ENCODE measurements around the gene CYB561A3. TPM values are rescaled to one million over a fixed set of nuclear protein-coding genes. Genes with fewer than 3 reads are reported as not detected.

Gene CYB561A3
- polyA plus RNA-seq, 1 experiment, result 91.3 TPM

- no peak overlapping the region for H3K4me3 ChIP-seq (ENCODE audit: low read depth, low read length)
- ChIA-PET POLR2A (no interaction called here), CTCF (interaction anchor here (0.8 to 6.6 kb wide), 5 partner anchors 9 to 47 kb away, joined by 4 to 56 read pairs (median 4); partner anchors contain the start of gene TMEM216)
- no peak for TF ChIP-seq CTCF (IDR thresholded peaks at IDR 0.05; ENCODE audit: insufficient read depth, low read depth, low read length)
- no peaks in the 10 kb centered on the region for H3K27me3 ChIP-seq (ENCODE audit: control insufficient read depth, insufficient read depth, low read length)
- no peak for DNase-seq (ENCODE audit: low read depth)
- peaks cover 11% of the 10 kb centered on the region for H3K36me3 ChIP-seq (ENCODE audit: control insufficient read depth, insufficient read depth, low read length)
These were observed 16.5 kb downstream of the CYB561A3 start for GRCh38 chr11:61345170-61345610.

- Histone ChIP-seq H3K4me3 (ENCODE audit: low read depth, low read length) (no peak overlapping the region), H3K27me3 (ENCODE audit: control insufficient read depth, insufficient read depth, low read length) (no peaks in the 10 kb centered on the region), H3K36me3 (ENCODE audit: control insufficient read depth, insufficient read depth, low read length) (peaks cover 6% of the 10 kb centered on the region)
- DNase-seq (ENCODE audit: low read depth), result no peak
- ChIA-PET CTCF (interaction anchor here (1.6 to 6.6 kb wide), 2 partner anchors 8 to 49 kb away, joined by 4 to 56 read pairs; partner anchors contain the start of gene TMEM216), POLR2A (no interaction called here)
- TF ChIP-seq CTCF (IDR thresholded peaks at IDR 0.05; ENCODE audit: insufficient read depth, low read depth, low read length), result no peak
These were observed 17.6 kb downstream of the CYB561A3 start for GRCh38 chr11:61343792-61344745.

GRCh38 chr11:61342207-61342803 lies 19.4 kb downstream of the CYB561A3 start:
- Histone ChIP-seq H3K27me3 (ENCODE audit: control insufficient read depth, insufficient read depth, low read length) (no peaks in the 10 kb centered on the region), H3K4me3 (ENCODE audit: low read depth, low read length) (no peak overlapping the region), H3K36me3 (ENCODE audit: control insufficient read depth, insufficient read depth, low read length) (peaks cover 4% of the 10 kb centered on the region)
- ChIA-PET CTCF (interaction anchor here (0.5 to 10.9 kb wide), 3 partner anchors 23 to 49 kb away, joined by 3 to 374 read pairs (median 4); no protein-coding TSS in a partner anchor), POLR2A (no interaction called here)
- TF ChIP-seq CTCF (IDR thresholded peaks at IDR 0.05; ENCODE audit: insufficient read depth, low read depth, low read length), result no peak
- DNase-seq (ENCODE audit: low read depth), result no peak

GRCh38 chr11:61341706-61342105 lies 20.0 kb downstream of the CYB561A3 start:
- Histone ChIP-seq H3K36me3 (ENCODE audit: control insufficient read depth, insufficient read depth, low read length) (peaks cover 4% of the 10 kb centered on the region), H3K4me3 (ENCODE audit: low read depth, low read length) (no peak overlapping the region), H3K27me3 (ENCODE audit: control insufficient read depth, insufficient read depth, low read length) (no peaks in the 10 kb centered on the region)
- POLR2A ChIA-PET, result no interaction called here
- CTCF ChIA-PET, result interaction anchor here (0.5 to 10.9 kb wide), 3 partner anchors 24 to 49 kb away, joined by 3 to 374 read pairs (median 4); no protein-coding TSS in a partner anchor
- no peak for TF ChIP-seq CTCF (IDR thresholded peaks at IDR 0.05; ENCODE audit: insufficient read depth, low read depth, low read length)
- no peak for DNase-seq (ENCODE audit: low read depth)

GRCh38 chr11:61340979-61341378 lies 20.7 kb downstream of the CYB561A3 start:
- Histone ChIP-seq H3K27me3 (ENCODE audit: control insufficient read depth, insufficient read depth, low read length) (no peaks in the 10 kb centered on the region), H3K4me3 (ENCODE audit: low read depth, low read length) (no peak overlapping the region), H3K36me3 (ENCODE audit: control insufficient read depth, insufficient read depth, low read length) (peaks cover 2% of the 10 kb centered on the region)
- no peak for TF ChIP-seq CTCF (IDR thresholded peaks at IDR 0.05; ENCODE audit: insufficient read depth, low read depth, low read length)
- ChIA-PET POLR2A (no interaction called here), CTCF (interaction anchor here (1.2 to 10.9 kb wide), 2 partner anchors 42 to 50 kb away, joined by 3 to 374 read pairs; no protein-coding TSS in a partner anchor)
- DNase-seq (ENCODE audit: low read depth), result no peak

Measured in BJ (cell line).